Vagina (tissue), 2 donors: ENCODE results near the gene IDI1.

Experiments
- POLR2AphosphoS5 ChIP-seq, 2 donors: sonication (generic); formaldehyde crosslinking; IDR thresholded peaks; one replicate each; pipeline ENCODE4 v1.9.0; 2017; ENCODE audit warnings: antibody characterized with exemption in 2 of 2, mild to moderate bottlenecking in 2 of 2, low read depth in 1 of 2; ENCODE audit not compliant: insufficient read depth in 1 of 2
- TF ChIP-seq, protein P1 (sequence below), 3 experiments: fragments of 450-650 bp in 2 of 3; fragments of 200-600 bp in 1 of 3; sonication (generic) in 1 of 3; IDR thresholded peaks; one replicate each; pipeline ENCODE4 v1.5.1; 2017 to 2019; ENCODE audit warnings: antibody characterized with exemption in 3 of 3, mild to moderate bottlenecking in 2 of 3, moderate library complexity in 2 of 3

DNA sequence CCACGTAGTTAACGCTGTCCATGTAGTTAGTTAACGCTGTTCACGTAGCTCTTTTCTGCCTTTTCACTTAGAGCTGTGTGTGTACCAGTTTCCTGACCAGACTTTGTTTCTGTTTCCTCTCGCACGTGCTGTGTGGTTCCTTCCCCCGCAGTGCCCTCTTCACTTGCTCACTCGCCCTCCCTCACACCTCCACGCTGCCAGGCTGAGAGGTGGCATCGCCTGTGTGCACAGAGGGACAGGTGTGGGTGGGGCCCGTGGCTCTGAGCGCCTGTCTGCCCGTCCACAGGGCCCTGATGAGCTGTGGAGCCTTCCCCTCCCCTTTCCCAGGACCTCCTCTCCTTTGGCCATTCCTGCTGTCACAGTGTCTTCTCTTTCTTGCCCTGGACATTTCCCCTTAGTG lies 37.9 kb upstream of the IDI1 start:
- TF ChIP-seq, protein P1, sequence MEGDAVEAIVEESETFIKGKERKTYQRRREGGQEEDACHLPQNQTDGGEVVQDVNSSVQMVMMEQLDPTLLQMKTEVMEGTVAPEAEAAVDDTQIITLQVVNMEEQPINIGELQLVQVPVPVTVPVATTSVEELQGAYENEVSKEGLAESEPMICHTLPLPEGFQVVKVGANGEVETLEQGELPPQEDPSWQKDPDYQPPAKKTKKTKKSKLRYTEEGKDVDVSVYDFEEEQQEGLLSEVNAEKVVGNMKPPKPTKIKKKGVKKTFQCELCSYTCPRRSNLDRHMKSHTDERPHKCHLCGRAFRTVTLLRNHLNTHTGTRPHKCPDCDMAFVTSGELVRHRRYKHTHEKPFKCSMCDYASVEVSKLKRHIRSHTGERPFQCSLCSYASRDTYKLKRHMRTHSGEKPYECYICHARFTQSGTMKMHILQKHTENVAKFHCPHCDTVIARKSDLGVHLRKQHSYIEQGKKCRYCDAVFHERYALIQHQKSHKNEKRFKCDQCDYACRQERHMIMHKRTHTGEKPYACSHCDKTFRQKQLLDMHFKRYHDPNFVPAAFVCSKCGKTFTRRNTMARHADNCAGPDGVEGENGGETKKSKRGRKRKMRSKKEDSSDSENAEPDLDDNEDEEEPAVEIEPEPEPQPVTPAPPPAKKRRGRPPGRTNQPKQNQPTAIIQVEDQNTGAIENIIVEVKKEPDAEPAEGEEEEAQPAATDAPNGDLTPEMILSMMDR (IDR thresholded peaks at IDR 0.05) = no peak
- TF ChIP-seq POLR2AphosphoS5 (IDR thresholded peaks at IDR 0.05; ENCODE audit: insufficient read depth in 1 of 2, low read depth in 1 of 2) = no peak
